ENCODE measurements around the gene RBM48. TPM values are rescaled to one million over a fixed set of nuclear protein-coding genes. Genes with fewer than 3 reads are reported as not detected.
A peak's percentile ranks its signal among the peaks of the same experiment; 100 is the strongest.
"Not testable (repeated sequence)": the region's sequence is repeated elsewhere in the genome, so short reads cannot be mapped to it uniquely, and the experiment has no call there.

RBM48 gene
- total RNA-seq, 2 donors from 2014 or later, result 8.5 to 13.7 TPM

GRCh38 chr7:92520024-92520423 lies 8.6 kb upstream of the RBM48 start:
- Histone ChIP-seq H3K27ac (no peak overlapping the region), H3K4me1 (replicated peaks) (no peaks in the 10 kb centered on the region), H3K4me3 (no peak overlapping the region), H3K36me3 (no peaks in the 10 kb centered on the region), H3K9me3 (no peaks in the 10 kb centered on the region), H3K27me3 (replicated peaks; ENCODE audit: insufficient read depth) (no peaks in the 10 kb centered on the region)
- intact Hi-C loops (cut with DNase I), result loop anchor here (10.0 kb wide), 1 partner anchor 315 kb away; the partner anchor contains the start of gene CDK6
- no peak for DNase-seq (ENCODE audit: low spot score)
- TF ChIP-seq POLR2AphosphoS5 (IDR thresholded peaks at IDR 0.05) (no peak), POLR2A (IDR thresholded peaks at IDR 0.05) (no peak), CTCF (IDR thresholded peaks at IDR 0.05) (no peak)
- whole genome bisulfite sequencing, result 92% methylated on average over 1 of the region's 1 CpG

DNA sequence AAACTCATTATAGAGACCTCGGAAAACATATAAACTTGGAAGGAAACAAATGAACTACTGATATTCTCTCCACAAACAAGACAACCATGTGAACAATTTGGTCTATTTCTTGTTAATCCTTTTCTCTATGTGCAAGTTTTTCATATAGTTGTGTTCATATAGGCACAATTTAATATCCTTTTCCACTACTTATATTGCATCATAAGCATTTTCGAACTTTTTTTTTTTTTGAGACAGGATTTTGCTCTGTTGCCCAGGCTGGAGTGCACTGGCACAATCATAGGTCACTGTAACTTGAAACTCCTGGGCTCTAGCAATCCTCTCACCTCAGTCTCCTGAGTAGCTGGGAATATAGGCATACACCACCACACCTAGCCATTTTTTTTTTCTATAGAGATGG lies 5.5 kb upstream of the RBM48 start:
- Histone ChIP-seq H3K9me3 (no peaks in the 10 kb centered on the region), H3K27ac (no peak overlapping the region), H3K4me3 (no peak overlapping the region), H3K4me1 (replicated peaks) (no peaks in the 10 kb centered on the region), H3K27me3 (replicated peaks; ENCODE audit: insufficient read depth) (no peaks in the 10 kb centered on the region), H3K36me3 (no peaks in the 10 kb centered on the region)
- DNase-seq (ENCODE audit: low spot score), result no peak
- TF ChIP-seq POLR2A (IDR thresholded peaks at IDR 0.05), result no peak
- no peak for TF ChIP-seq CTCF (IDR thresholded peaks at IDR 0.05)
- TF ChIP-seq POLR2AphosphoS5 (IDR thresholded peaks at IDR 0.05), result no peak
- WGBS, result 94% methylated on average over 2 of the region's 2 CpGs
- intact Hi-C loops (cut with DNase I), result loop anchor here (10.0 kb wide), 1 partner anchor 312 kb away; the partner anchor contains the start of gene CDK6

GRCh38 chr7:92527300-92528187 lies 1.1 kb upstream of the RBM48 start:
- no peaks in the 10 kb centered on the region for H3K9me3 ChIP-seq
- WGBS, result under 1% methylated on average over 31 of the region's 31 CpGs
- no peaks in the 10 kb centered on the region for H3K36me3 ChIP-seq
- intact Hi-C loops (cut with DNase I), result loop anchor here (10.0 kb wide), 1 partner anchor 307 kb away; the partner anchor contains the start of gene CDK6
- peak in 1 of 4 experiments; percentile 26 for TF ChIP-seq CTCF (IDR thresholded peaks at IDR 0.05)
- TF ChIP-seq POLR2AphosphoS5 (IDR thresholded peaks at IDR 0.05), result no peak
- DNase-seq (ENCODE audit: low spot score), result peak; percentile 17
- H3K27me3 ChIP-seq (replicated peaks; ENCODE audit: insufficient read depth), result no peaks in the 10 kb centered on the region
- peak overlapping the region; percentile 69 to 74 for H3K4me3 ChIP-seq
- H3K4me1 ChIP-seq (replicated peaks), result no peaks in the 10 kb centered on the region
- H3K27ac ChIP-seq, result peak overlapping the region; percentile 88 to 93

DNA sequence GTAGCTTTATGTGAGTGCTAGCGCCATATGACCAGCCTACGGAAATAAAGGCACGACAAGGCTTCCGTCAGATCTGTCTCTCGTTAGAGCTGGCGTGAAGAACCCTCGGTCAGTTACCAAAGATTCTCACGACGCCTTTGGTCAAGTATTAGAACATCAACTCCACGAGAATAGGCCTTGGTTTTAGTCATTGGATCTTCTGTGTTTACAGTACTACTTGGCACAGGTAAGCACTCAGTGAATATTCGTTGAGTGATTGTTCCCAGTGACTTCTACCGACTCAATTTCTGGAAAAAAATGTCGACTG lies 316 bp downstream of the RBM48 start:
- H3K27me3 ChIP-seq (replicated peaks; ENCODE audit: insufficient read depth), result no peaks in the 10 kb centered on the region
- peak overlapping the region; percentile 88 to 93 for H3K27ac ChIP-seq
- H3K9me3 ChIP-seq, result no peaks in the 10 kb centered on the region
- intact Hi-C loops (cut with DNase I), result loop anchor here (10.0 kb wide), 1 partner anchor 306 kb away; the partner anchor contains the start of gene CDK6
- WGBS, result 0% methylated on average over 13 of the region's 13 CpGs
- no peaks in the 10 kb centered on the region for H3K36me3 ChIP-seq
- TF ChIP-seq CTCF (IDR thresholded peaks at IDR 0.05) (no peak), POLR2AphosphoS5 (IDR thresholded peaks at IDR 0.05) (no peak), POLR2A (IDR thresholded peaks at IDR 0.05) (no peak)
- no peaks in the 10 kb centered on the region for H3K4me1 ChIP-seq (replicated peaks)
- no peak for DNase-seq (ENCODE audit: low spot score)
- H3K4me3 ChIP-seq, result peak overlapping the region; percentile 69 to 74

- H3K4me3 ChIP-seq, result no peak overlapping the region
- TF ChIP-seq POLR2A (IDR thresholded peaks at IDR 0.05) (no peak), POLR2AphosphoS5 (IDR thresholded peaks at IDR 0.05) (no peak)
- no peaks in the 10 kb centered on the region for H3K9me3 ChIP-seq
- no peaks in the 10 kb centered on the region for H3K36me3 ChIP-seq
- DNase-seq (ENCODE audit: low spot score), result no peak
- WGBS, result 48% methylated on average over 9 of the region's 9 CpGs
- H3K27ac ChIP-seq, result no peak overlapping the region
- no peaks in the 10 kb centered on the region for H3K27me3 ChIP-seq (replicated peaks; ENCODE audit: insufficient read depth)
- intact Hi-C loops (cut with DNase I), result no loop called here
- no peaks in the 10 kb centered on the region for H3K4me1 ChIP-seq (replicated peaks)
Observed at GRCh38 chr7:92534572-92534971, 6.0 kb downstream of the RBM48 start.

GRCh38 chr7:92543542-92543941 lies 14.9 kb downstream of the RBM48 start:
- DNase-seq (ENCODE audit: low spot score); H3K4me1 ChIP-seq (replicated peaks); H3K27ac ChIP-seq; H3K27me3 ChIP-seq (replicated peaks; ENCODE audit: insufficient read depth); H3K4me3 ChIP-seq; H3K9me3 ChIP-seq; H3K36me3 ChIP-seq; intact Hi-C loops (cut with DNase I): not testable (repeated sequence)
- 95% methylated on average over 3 of the region's 3 CpGs for WGBS

DNA sequence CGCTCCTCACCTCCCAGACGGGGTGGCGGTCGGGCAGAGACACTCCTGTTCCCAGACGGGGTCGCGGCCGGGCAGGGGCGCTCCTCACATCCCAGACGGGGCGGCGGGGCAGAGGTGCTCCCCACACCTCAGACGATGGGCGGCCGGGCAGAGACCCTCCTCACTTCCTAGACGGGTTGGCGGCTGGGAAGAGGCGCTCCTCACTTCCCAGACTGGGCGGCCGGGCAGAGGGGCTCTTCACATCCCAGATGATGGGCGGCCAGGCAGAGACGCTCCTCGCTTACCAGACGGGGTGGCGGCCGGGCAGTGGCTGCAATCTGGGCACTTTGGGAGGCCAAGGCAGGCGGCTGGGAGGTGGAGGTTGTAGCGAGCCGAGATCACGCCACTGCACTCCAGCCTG lies 16.5 kb downstream of the RBM48 start:
- H3K4me1 ChIP-seq (replicated peaks); H3K9me3 ChIP-seq; H3K36me3 ChIP-seq; H3K4me3 ChIP-seq; H3K27me3 ChIP-seq (replicated peaks; ENCODE audit: insufficient read depth); H3K27ac ChIP-seq; DNase-seq (ENCODE audit: low spot score); intact Hi-C loops (cut with DNase I): not testable (repeated sequence)
- 92% methylated on average over 20 of the region's 30 CpGs for WGBS
